ENCODE data around the gene HTR6.
A peak's percentile ranks its signal among the peaks of the same experiment; 100 is the strongest.

The HTR6 gene

GRCh38 chr1:19657511-19657910 lies 7.2 kb upstream of the HTR6 start:
- DNase-seq = no peak

GRCh38 chr1:19658186-19658585 lies 6.5 kb upstream of the HTR6 start:
- no peak for DNase-seq

- peak; percentile 24 to 68 for DNase-seq
These were observed 2.9 kb upstream of the HTR6 start for GRCh38 chr1:19661721-19662228.

GRCh38 chr1:19662313-19662712 lies 2.4 kb upstream of the HTR6 start:
- DNase-seq = no peak

- DNase-seq = no peak
These were observed 466 bp downstream of the HTR6 start for GRCh38 chr1:19665186-19665495.

- no peak for DNase-seq
These were observed 1.1 kb downstream of the HTR6 start for GRCh38 chr1:19665496-19666465.

- DNase-seq = no peak
These were observed 4.2 kb downstream of the HTR6 start for GRCh38 chr1:19668888-19669287.

GRCh38 chr1:19670787-19671186 lies 6.1 kb downstream of the HTR6 start:
- DNase-seq = no peak

- DNase-seq = no peak
These were observed 7.6 kb downstream of the HTR6 start for GRCh38 chr1:19672237-19672636.

- no peak for DNase-seq
These were observed 11.1 kb downstream of the HTR6 start for GRCh38 chr1:19675797-19676196.

- DNase-seq = peak in 1 of 2 donors; percentile 22
These were observed 11.8 kb downstream of the HTR6 start for GRCh38 chr1:19676438-19676922.

GRCh38 chr1:19678493-19678892 lies 13.8 kb downstream of the HTR6 start:
- DNase-seq = no peak

- DNase-seq = no peak
These were observed 14.3 kb downstream of the HTR6 start for GRCh38 chr1:19678931-19679453.

- no peak for DNase-seq
These were observed 15.0 kb downstream of the HTR6 start for GRCh38 chr1:19679691-19680090.

GRCh38 chr1:19680644-19681043 lies 16.0 kb downstream of the HTR6 start:
- no peak for DNase-seq

GRCh38 chr1:19682257-19682656 lies 17.6 kb downstream of the HTR6 start:
- DNase-seq = no peak

- no peak for DNase-seq
These were observed 18.2 kb downstream of the HTR6 start for GRCh38 chr1:19682901-19683300.

GRCh38 chr1:19683351-19683750 lies 18.7 kb downstream of the HTR6 start:
- DNase-seq = no peak

GRCh38 chr1:19684677-19685076 lies 20.0 kb downstream of the HTR6 start:
- no peak for DNase-seq

GRCh38 chr1:19685994-19686393 lies 21.3 kb downstream of the HTR6 start:
- no peak for DNase-seq

- no peak for DNase-seq
These were observed 22.7 kb downstream of the HTR6 start for GRCh38 chr1:19687414-19687813.

- peak; percentile 55 to 64 for DNase-seq
These were observed 23.6 kb downstream of the HTR6 start for GRCh38 chr1:19688041-19688842.

GRCh38 chr1:19689085-19689757 lies 24.5 kb downstream of the HTR6 start:
- no peak for DNase-seq
